Posterior cingulate gyrus (tissue), 11 donors: Measurements from ENCODE around the gene ASCC3.
"Not testable (repeated sequence)": the region's sequence is repeated elsewhere in the genome, so short reads cannot be mapped to it uniquely, and the experiment has no call there.

ENCODE experiments used
- DNase-seq, 10 donors: peaks; one replicate each; pipeline versions ENCODE4 v3.0.0 to v3.0.0-alpha.2; 2020 to 2021; ENCODE audit warnings: mixed read lengths in 3 of 10
- intact Hi-C: fragments of 100-400 bp; cut with DNase I; formaldehyde crosslinking; loops from one replicate; pipeline ENCODE4 v1.15.1; 2023

ASCC3 gene

GRCh38 chr6:100886076-100886475, 4.9 kb upstream of the ASCC3 start:
- DNase-seq, result no peak
- intact Hi-C loops, result no loop called here

- intact Hi-C loops, result no loop called here
- DNase-seq, result no peak
These were observed 2.2 kb upstream of the ASCC3 start for GRCh38 chr6:100883347-100883746.

DNA sequence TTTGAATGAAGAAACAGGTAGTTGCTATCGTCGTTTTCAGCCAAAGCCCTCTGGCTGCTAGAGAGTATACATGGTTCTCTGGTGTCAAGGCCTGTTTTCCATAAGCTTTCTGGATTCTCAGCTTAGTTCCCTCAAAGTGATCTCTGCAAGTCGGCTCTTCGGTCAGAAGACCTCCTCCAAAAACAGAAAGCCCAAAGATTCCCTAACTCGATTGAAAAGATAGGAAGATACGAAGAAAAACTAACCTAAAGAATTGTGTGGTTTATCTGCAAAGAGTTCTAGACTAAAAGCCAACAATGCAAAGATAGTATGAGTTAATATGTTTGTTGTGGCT, 545 bp upstream of the ASCC3 start:
- DNase-seq, result no peak
- intact Hi-C loops, result no loop called here

- DNase-seq, result no peak
- intact Hi-C loops, result no loop called here
These were observed 828 bp downstream of the ASCC3 start for GRCh38 chr6:100880149-100880852.

DNA sequence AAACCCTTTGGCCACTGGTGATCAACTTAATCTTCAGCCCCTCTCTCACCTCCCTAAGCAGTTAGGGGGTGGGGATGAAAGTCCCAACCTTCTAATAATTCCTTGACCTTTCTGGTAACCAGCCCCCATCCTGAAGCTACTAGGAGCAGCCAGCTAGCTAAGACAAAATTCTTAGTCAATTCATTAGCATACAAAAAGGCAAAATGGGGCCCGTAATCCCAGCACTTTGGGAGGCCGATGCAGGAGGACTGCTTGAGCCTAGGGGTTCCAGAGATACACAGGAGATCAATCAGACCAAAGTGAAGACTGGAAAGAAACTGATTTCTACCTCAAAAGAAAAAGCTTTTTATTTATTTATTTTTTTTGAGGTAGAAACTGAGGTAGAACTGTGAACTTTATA, 1.8 kb downstream of the ASCC3 start:
- intact Hi-C loops, result no loop called here

GRCh38 chr6:100877851-100878250, 3.3 kb downstream of the ASCC3 start:
- DNase-seq, result no peak
- intact Hi-C loops, result no loop called here

More for the DNA sequence above, 1.8 kb downstream of the ASCC3 start:
- no peak for DNase-seq

GRCh38 chr6:100876251-100876650, 4.9 kb downstream of the ASCC3 start:
- DNase-seq, result no peak
- intact Hi-C loops, result no loop called here

DNA sequence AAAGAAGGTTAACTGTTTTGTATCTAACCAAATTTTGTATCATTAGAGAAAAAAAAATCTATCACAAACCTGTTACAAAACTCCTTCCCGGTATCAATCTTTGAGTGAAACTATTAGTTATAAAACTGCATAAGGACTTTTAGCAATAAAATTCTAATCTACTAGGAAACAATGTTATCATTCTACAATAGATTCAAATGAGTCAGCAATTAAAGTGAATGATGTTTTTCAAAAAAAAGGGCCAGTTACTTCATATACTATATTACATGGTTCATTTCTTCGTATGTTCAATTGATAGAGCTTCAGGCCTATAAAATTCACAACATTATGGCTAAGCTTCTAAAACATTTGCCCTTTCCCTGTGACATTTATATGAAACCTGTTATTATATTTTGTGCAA, 15.6 kb downstream of the ASCC3 start:
- no peak for DNase-seq
- intact Hi-C loops, result no loop called here

- DNase-seq, result no peak
- intact Hi-C loops, result no loop called here
These were observed 19.1 kb downstream of the ASCC3 start for GRCh38 chr6:100862063-100862462.

- intact Hi-C loops, result no loop called here
- DNase-seq, result no peak
These were observed 25.0 kb downstream of the ASCC3 start for GRCh38 chr6:100856146-100856545.

GRCh38 chr6:100851819-100852218, 29.3 kb downstream of the ASCC3 start:
- DNase-seq, result peak in 1 of 10 donors; percentile 46
- intact Hi-C loops, result no loop called here

DNA sequence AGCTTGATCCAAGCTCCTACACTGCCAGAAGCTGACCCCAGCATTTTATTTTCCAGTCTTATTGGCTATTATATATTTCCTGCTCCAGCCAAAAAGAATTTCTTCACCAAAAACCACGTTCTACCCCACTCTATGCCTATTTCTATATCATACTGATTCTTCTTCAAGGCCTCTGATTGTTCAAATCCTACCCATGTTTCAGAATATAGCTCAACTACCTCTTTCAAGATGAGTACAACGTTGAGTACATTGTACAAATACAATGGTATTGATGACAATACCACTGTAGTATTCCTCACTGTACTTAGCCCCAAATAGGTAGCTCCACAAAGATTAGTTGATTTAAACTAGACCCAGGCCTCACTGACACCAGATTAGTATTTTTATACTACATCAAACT, 31.0 kb downstream of the ASCC3 start:
- intact Hi-C loops, result no loop called here
- no peak for DNase-seq

DNA sequence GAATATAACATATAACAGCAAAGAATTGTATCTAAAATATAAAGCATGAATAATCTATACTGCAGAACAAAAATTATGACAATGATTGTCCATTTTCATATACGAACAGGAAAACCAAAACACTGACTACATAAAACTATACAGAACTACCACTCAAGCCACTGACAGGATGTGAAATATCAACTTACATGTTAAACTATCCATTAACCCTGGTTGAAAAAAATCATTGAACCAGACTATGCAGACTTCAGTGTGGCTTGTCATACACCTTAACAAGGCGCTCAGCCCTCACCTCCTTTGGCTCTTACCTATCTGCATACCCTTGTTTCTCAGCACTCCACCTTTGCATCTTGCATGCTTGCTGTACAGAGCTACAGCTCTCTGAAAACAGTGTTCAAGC, 34.9 kb downstream of the ASCC3 start:
- no peak for DNase-seq
- intact Hi-C loops, result no loop called here

DNA sequence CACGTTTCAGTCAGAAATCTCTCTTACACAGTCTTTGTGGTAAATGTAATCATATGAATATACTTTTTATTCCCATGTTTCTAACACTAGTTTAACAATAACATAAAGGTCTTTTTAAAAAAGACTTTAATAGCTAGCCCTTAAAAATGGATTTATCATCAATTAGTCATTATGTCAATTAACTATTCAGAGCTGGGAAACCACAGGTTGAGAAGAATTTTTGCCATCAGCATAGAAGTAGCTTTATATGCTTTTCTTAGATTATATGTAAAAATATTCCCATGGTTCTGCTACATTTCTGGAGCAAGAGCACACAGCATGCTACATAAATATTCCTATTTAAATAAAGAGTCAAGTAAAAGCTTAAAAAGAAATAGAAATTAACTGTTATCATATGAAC, 35.5 kb downstream of the ASCC3 start:
- DNase-seq, result no peak
- intact Hi-C loops, result no loop called here

DNA sequence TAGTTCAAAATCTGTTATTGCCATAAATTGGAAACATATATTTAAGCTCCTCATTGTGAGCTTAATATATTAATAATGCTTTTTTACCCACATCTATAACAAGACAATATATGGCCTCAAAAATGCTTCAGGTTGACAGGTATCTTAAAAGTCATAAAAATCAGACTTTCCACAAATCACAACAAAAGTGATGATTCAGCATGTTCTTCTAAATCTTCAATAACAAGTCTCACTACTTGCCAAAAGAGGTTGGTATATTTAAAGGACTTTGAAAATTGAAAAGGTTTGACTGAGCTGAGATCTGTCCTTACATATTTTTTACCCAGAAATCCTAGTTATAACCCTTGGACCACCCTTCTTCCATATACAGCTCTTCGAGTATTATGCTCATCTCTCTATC, 41.7 kb downstream of the ASCC3 start:
- intact Hi-C loops, result no loop called here
- DNase-seq, result no peak

DNA sequence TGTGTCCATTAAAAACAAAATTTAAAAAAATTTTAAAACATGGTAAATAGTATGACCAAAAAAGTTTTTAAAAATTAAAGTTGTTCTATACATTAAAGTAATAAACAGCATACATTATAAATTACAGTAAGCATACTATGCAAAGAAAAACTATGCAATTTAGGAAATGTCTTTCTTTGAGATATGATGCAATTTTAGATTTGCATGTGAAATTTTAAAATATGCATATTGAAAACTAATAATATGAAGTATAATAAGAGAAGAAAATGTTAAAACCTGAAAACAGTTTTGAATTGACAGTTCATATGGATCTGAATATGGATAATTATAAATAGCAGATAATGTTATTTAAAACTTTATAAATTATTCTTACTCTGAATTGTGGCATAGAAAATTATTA, 43.1 kb downstream of the ASCC3 start:
- DNase-seq, result no peak
- intact Hi-C loops, result no loop called here

DNA sequence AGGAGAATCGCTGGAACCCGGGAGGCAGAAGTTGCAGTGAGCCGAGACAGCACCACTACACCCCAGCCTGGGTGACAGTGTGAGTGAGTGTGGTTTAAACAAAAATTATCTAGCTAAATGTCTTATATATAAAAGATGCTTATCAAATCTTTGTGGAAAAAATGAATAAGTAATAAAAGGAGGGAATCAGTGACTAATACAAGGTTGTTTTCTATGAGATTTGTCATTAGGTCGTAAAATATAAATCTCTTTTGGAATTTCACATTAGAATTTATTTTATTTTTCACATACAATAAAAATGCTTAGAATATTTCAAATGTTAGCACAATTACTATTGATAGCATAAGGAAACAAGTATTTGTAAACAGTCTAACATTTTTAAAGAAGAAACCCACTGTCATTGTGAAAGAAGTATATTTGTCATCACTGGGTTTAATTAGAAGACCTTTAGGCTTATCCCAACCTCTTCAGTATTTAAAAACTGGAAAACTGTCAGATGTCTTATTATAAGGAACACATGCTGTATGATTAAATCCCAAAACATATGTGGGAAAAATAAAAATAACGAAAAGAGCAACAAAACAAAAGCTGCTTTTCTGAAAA, 47.1 kb downstream of the ASCC3 start:
- no peak for DNase-seq
- intact Hi-C loops, result no loop called here

- DNase-seq, result peak in 2 of 10 donors; percentile 70 to 73
- intact Hi-C loops, result not testable (repeated sequence)
These were observed 52.0 kb downstream of the ASCC3 start for GRCh38 chr6:100829077-100829595.

DNA sequence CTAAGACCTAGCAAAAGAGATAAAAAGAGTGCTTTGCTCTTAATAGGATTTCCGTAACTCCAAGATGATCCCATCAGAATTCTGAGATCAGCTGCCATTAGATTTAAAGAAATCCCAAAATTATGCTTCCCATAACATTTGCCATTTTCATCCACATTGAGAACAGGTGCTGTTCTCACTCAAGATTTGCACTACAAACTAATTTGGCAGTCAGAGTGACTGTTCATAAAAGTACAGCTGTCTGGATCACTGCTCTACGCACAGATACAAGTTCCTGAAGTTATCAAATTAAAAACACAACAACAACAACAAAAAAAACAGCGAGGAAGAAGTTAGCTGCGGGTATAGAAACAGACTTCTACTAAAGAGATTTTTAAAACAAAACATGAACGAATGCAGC, 58.1 kb downstream of the ASCC3 start:
- no peak for DNase-seq
- intact Hi-C loops, result no loop called here

DNA sequence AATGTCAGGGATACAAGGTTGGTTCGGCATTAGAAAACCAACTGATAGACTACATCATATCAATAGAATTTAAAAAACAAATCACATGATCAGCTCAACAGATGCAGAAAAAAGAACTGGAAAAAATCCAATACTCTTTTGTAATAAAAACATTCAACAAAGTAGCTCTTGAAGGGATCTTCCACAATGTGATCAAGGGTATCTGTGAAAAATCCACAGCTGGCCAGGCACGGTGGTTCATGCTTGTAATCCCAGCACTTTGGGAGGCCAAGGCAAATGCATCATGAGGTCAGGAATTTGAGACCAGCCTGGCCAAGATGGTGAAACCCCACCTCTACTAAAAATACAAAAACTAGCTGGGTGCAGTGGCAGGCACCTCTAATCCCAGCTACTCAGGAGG, 63.1 kb downstream of the ASCC3 start:
- no peak for DNase-seq
- intact Hi-C loops, result no loop called here

DNA sequence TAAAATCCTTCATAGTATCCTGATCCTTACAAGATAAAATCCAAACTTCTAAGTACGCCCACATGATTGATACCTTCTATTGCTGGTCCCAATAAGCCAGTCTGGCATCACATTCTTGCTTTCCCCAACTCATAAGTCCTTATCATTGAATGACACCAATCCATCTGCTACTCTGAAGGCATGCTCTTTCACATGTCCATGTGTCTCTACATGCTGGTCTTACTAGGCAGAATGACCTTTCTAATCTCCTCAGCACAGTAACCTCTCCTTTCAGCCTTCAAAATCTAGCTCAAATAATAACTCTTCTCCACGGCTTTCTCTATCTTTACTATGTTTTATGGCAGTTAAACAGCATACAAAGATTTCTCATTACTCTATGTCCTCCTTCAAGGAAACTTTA, 71.1 kb downstream of the ASCC3 start:
- intact Hi-C loops, result no loop called here

DNA sequence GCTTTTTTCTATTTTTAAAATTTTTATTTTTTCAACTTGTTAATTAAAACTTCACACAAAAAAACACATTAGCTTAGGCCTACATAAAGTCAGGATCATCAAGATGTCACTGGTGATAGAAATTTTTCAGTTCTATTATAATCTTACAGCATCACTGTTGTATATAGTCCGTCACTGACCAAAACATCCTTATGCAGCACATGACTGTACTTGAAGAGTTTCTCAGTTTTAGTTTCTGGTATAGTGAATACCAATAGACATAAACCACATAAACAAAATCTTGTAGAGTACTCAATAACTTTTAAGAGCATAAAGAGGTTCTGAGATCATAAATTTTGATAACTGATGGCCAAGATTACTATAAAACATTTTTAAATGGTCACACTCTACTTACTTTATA, 71.8 kb downstream of the ASCC3 start:
- intact Hi-C loops, result no loop called here
- DNase-seq, result no peak

More for the DNA sequence above, 71.1 kb downstream of the ASCC3 start:
- DNase-seq, result no peak
